PC-9 (cell line): ENCODE data around the gene SMCP. TPM values are rescaled to one million over a fixed set of nuclear protein-coding genes. Genes with fewer than 3 reads are reported as not detected.
A peak's percentile ranks its signal among the peaks of the same experiment; 100 is the strongest.

Source experiments
- BruUV-seq: library from RNA; stranded (reverse); fragments of 400-500 nt; replicated peaks from 2 replicates; lab custom pipeline; 2021; lab: Mats Ljungman, UMichigan
- CTCF ChIA-PET: fragments of 300-600 bp; sonication (Branson Sonifier 250); formaldehyde crosslinking; loops from one replicate; lab custom pipeline; 2022; ENCODE audit warnings: antibody characterized with exemption; lab: Charles Lee
- POLR2A ChIA-PET: fragments of 300-600 bp; sonication (Branson Sonifier 250); formaldehyde crosslinking; loops from one replicate; lab custom pipeline; 2022; ENCODE audit warnings: antibody characterized with exemption; ENCODE audit not compliant: unreplicated experiment; lab: Charles Lee
- DNase-seq, 2 experiments: peaks; one replicate each; pipeline versions ENCODE4 v3.0.0 to v3.0.0-alpha.2; 2015 to 2022; ENCODE audit warnings: mixed read lengths in 1 of 2
- H2AFZ ChIP-seq: fragments of 200-600 bp; sonication (generic); 2 replicates; pipeline ENCODE4 v1.8.1; 2017; ENCODE audit warnings: antibody characterized with exemption
- H3F3A ChIP-seq: fragments of 200-600 bp; sonication (generic); 2 replicates; pipeline ENCODE4 v1.8.1; 2017; ENCODE audit warnings: antibody characterized with exemption, mild to moderate bottlenecking, low read depth; ENCODE audit not compliant: insufficient read depth
- H3K27ac ChIP-seq: fragments of 200-600 bp; sonication (generic); 2 replicates; pipeline ENCODE4 v1.6.1; 2016; ENCODE audit warnings: mixed run types
- H3K27me3 ChIP-seq: fragments of 200-600 bp; sonication (generic); 2 replicates; pipeline ENCODE4 v1.6.1; 2016; ENCODE audit warnings: low read depth, mixed run types; ENCODE audit not compliant: insufficient read depth
- H3K36me3 ChIP-seq: fragments of 200-600 bp; sonication (generic); 2 replicates; pipeline ENCODE4 v1.6.1; 2016; ENCODE audit warnings: low read depth, mixed run types
- H3K4me1 ChIP-seq: fragments of 200-600 bp; sonication (generic); replicated peaks from 2 replicates; pipeline ENCODE4 v1.6.1; 2016; ENCODE audit warnings: mixed run types; ENCODE audit not compliant: insufficient read depth
- H3K4me2 ChIP-seq: fragments of 200-600 bp; sonication (generic); 2 replicates; pipeline ENCODE4 v1.6.1; 2017; ENCODE audit warnings: mixed run types
- H3K4me3 ChIP-seq: fragments of 200-600 bp; sonication (generic); 2 replicates; pipeline ENCODE4 v1.6.1; 2016; ENCODE audit warnings: mixed run types
- H3K79me2 ChIP-seq: fragments of 200-600 bp; sonication (generic); 2 replicates; pipeline ENCODE4 v1.6.1; 2017; ENCODE audit warnings: low read depth, mixed run types
- H3K9me2 ChIP-seq: fragments of 200-600 bp; sonication (generic); 2 replicates; pipeline ENCODE4 v1.8.1; 2017; ENCODE audit warnings: mild to moderate bottlenecking; ENCODE audit not compliant: insufficient read depth
- H3K9me3 ChIP-seq: fragments of 200-600 bp; sonication (generic); 2 replicates; pipeline ENCODE4 v1.8.1; 2016; ENCODE audit warnings: low read depth; ENCODE audit not compliant: insufficient read depth
- H4K20me1 ChIP-seq: fragments of 200-600 bp; sonication (generic); 2 replicates; pipeline ENCODE4 v1.8.1; 2017; ENCODE audit not compliant: insufficient read depth
- EZH2 ChIP-seq: fragments of 200-600 bp; sonication (generic); IDR thresholded peaks from 2 replicates; pipeline ENCODE4 v1.8.0; 2017; ENCODE audit warnings: antibody characterized with exemption, low read depth
- intact Hi-C: fragments of 100-400 bp; cut with micrococcal nuclease; formaldehyde crosslinking; loops from one replicate; pipeline ENCODE4 v1.10.0; 2022; ENCODE audit not compliant: unreplicated experiment
- total RNA-seq: library from RNA; stranded (reverse); gene quantifications from 2 replicates; pipeline ENCODE4 v1.2.3, GENCODE V29; 2021
- TF ChIP-seq, protein P1 (sequence below): fragments of 200-600 bp; sonication (generic); conservative IDR thresholded peaks from 2 replicates; pipeline ENCODE4 v1.6.1; 2017; ENCODE audit warnings: mixed run types, antibody characterized with exemption, mild to moderate bottlenecking, moderate library complexity

SMCP gene
- total RNA-seq, 1 experiment from 2014 or later, result not detected

DNA sequence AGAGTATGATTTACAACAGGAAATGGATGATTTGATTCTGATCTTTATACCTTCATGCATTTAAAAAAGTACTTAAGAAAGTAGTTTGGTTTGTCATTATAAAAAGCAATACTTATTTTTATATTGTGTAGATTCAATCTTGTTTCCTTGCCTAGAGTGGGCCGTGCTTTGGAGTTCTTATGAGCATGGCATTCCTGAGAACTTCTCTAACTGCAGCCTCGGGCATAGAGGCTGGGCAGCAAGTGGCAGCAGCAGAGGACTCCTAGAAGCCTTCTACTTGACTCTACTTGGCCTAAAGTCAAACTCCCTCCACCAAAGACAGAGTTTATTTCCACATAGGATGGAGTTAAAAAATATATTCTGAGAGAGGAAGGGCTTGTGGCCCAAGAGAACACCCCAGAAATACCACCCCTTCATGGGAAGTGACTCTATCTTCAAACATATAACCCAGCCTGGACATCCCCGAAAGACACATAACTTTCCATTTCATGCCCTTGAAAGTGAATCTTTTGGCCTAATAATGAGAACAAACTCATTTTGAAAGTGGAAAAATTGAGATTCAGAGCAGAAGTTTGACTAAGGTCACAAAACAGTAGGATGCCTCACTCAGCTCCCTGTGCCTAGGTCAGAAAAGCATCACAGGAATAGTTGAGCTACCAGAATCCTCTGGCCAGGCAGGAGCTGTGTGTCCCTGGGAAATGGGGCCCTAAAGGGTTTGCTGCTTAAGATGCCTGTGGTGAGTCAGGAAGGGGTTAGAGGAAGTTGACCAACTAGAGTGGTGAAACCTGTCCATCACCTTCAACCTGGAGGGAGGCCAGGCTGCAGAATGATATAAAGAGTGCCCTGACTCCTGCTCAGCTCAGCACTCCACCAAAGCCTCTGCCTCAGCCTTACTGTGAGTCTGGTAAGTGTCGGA, 29.8 kb downstream of the SMCP start, which contains the start of gene IVL:
IVL (plus strand) TSS at position 861 of the 916 bp plus-strand sequence. CDS start 1,252 bp downstream, outside the sequence.
- H3K9me2 ChIP-seq, result no peaks in the 10 kb centered on the region
- H3K36me3 ChIP-seq, result no peaks in the 10 kb centered on the region
- TSS peak; percentile 33 for BruUV-seq
- H3K4me3 ChIP-seq, result no peak within 1 kb of the TSS
- peak; percentile 82 to 91 for DNase-seq
- H3K79me2 ChIP-seq, result no peaks in the 10 kb centered on the region
- intact Hi-C loops, result loop anchor here (2.0 to 10.0 kb wide), 4 partner anchors 36 to 923 kb away; partner anchors contain the start of gene SPRR1A
- H3K27ac ChIP-seq, result peak within 1 kb of the TSS; percentile 72
- H2AFZ ChIP-seq, result no peak within 1 kb of the TSS
- H3K27me3 ChIP-seq, result no peaks in the 10 kb centered on the region
- ChIA-PET CTCF (interaction anchor here (0.6 to 0.7 kb wide), 3 partner anchors 18 to 285 kb away, joined by 3 to 5 read pairs (median 4); no protein-coding TSS in a partner anchor), POLR2A (no interaction called here)
- H4K20me1 ChIP-seq, result no peaks in the 10 kb centered on the region
- peak within 1 kb of the TSS; percentile 71 for H3K4me2 ChIP-seq
- H3K9me3 ChIP-seq, result no peaks in the 10 kb centered on the region
- TF ChIP-seq EZH2, result no peak
- TF ChIP-seq, protein P1, sequence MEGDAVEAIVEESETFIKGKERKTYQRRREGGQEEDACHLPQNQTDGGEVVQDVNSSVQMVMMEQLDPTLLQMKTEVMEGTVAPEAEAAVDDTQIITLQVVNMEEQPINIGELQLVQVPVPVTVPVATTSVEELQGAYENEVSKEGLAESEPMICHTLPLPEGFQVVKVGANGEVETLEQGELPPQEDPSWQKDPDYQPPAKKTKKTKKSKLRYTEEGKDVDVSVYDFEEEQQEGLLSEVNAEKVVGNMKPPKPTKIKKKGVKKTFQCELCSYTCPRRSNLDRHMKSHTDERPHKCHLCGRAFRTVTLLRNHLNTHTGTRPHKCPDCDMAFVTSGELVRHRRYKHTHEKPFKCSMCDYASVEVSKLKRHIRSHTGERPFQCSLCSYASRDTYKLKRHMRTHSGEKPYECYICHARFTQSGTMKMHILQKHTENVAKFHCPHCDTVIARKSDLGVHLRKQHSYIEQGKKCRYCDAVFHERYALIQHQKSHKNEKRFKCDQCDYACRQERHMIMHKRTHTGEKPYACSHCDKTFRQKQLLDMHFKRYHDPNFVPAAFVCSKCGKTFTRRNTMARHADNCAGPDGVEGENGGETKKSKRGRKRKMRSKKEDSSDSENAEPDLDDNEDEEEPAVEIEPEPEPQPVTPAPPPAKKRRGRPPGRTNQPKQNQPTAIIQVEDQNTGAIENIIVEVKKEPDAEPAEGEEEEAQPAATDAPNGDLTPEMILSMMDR, result no peak
- H3K4me1 ChIP-seq, result peaks cover 44% of the 10 kb centered on the region
- peaks cover 22% of the 10 kb centered on the region for H3F3A ChIP-seq

DNA sequence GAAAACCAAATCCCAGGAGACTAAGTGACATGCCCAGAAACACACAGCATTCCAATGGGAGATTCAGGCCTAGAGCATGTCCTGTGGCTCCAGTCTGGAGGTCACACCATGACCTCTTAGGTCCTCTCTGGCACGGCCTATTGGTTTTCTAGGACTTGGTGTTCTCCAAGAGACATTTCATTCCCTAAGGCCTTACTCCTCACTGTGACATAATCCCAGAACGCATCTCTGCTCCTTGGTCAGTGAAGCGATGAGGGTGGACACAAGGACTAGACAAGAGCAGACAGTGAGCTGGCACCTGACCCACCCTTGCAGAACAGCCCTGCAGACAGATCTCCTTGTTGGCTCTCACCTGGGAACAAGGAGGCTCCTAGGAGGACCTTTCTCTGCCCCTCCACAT, 31.1 kb downstream of the SMCP start:
- no peak overlapping the region for H2AFZ ChIP-seq
- no peaks in the 10 kb centered on the region for H3K9me2 ChIP-seq
- peaks cover 44% of the 10 kb centered on the region for H3K4me1 ChIP-seq
- DNase-seq, result peak in 1 of 2 experiments; percentile 50
- H3K36me3 ChIP-seq, result no peaks in the 10 kb centered on the region
- no peaks in the 10 kb centered on the region for H3K79me2 ChIP-seq
- no peaks in the 10 kb centered on the region for H3K27me3 ChIP-seq
- ChIA-PET CTCF (no interaction called here), POLR2A (no interaction called here)
- BruUV-seq, result no TSS peak
- H3K27ac ChIP-seq, result peak overlapping the region; percentile 52; the same call in 1 of the 2 replicates
- peaks cover 22% of the 10 kb centered on the region for H3F3A ChIP-seq
- peak overlapping the region; percentile 71 for H3K4me2 ChIP-seq
- TF ChIP-seq, protein P1, result no peak
- no peak for TF ChIP-seq EZH2
- H3K4me3 ChIP-seq, result no peak overlapping the region
- H3K9me3 ChIP-seq, result no peaks in the 10 kb centered on the region
- no peaks in the 10 kb centered on the region for H4K20me1 ChIP-seq
- intact Hi-C loops, result loop anchor here (2.0 to 10.0 kb wide), 4 partner anchors 37 to 924 kb away; partner anchors contain the start of gene SPRR1A

DNA sequence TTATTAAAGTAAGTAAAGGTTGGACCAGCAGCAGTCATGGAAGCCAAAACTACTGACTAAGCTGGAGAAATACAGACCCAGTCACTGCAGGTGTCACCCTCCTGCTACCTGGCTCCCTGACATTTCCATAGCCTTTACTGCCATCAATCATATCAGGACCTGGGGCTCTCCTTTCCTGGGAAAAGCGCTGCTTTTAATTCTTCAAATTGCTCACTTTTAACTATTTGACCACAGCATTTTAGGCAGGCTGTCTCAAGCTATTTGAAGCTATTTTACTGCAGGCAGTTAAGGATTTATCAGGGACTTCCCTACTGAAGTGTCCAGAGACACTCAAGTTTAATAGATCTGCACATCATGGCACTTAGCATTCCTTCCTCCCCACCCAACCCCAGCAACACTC, 34.3 kb downstream of the SMCP start:
- no peak overlapping the region for H2AFZ ChIP-seq
- POLR2A ChIA-PET, result interaction anchor here (0.7 kb wide), 1 partner anchor 73 kb away, joined by 4 read pairs; no protein-coding TSS in a partner anchor
- DNase-seq, result no peak
- H4K20me1 ChIP-seq, result no peaks in the 10 kb centered on the region
- H3F3A ChIP-seq, result peaks cover 12% of the 10 kb centered on the region; the same call in 1 of the 2 replicates
- peaks cover 21% of the 10 kb centered on the region for H3K4me1 ChIP-seq
- H3K4me3 ChIP-seq, result no peak overlapping the region
- CTCF ChIA-PET, result no interaction called here
- no peaks in the 10 kb centered on the region for H3K27me3 ChIP-seq
- intact Hi-C loops, result no loop called here
- H3K79me2 ChIP-seq, result no peaks in the 10 kb centered on the region
- H3K9me2 ChIP-seq, result no peaks in the 10 kb centered on the region
- TF ChIP-seq, protein P1, result no peak
- no peak for TF ChIP-seq EZH2
- BruUV-seq, result no TSS peak
- no peaks in the 10 kb centered on the region for H3K9me3 ChIP-seq
- H3K36me3 ChIP-seq, result no peaks in the 10 kb centered on the region
- no peak overlapping the region for H3K4me2 ChIP-seq
- no peak overlapping the region for H3K27ac ChIP-seq
